Endothelial cell of umbilical vein (primary cell): Measurements from ENCODE around the gene SFMBT2. TPM values are rescaled to one million over a fixed set of nuclear protein-coding genes. Genes with fewer than 3 reads are reported as not detected.

Experiments
- BruUV-seq: library from RNA; stranded (reverse); fragments of 400-500 nt; replicated peaks from 2 replicates; lab custom pipeline; 2021; lab: Mats Ljungman, UMichigan
- CTCF ChIA-PET: fragments of 300-600, 350-600 bp; sonication (Branson Sonifier 250); formaldehyde crosslinking; loops from one replicate; lab custom pipeline; 2021; ENCODE audit warnings: antibody characterized with exemption, inconsistent platforms; lab: Charles Lee
- POLR2A ChIA-PET: fragments of 300-600, 350-600 bp; sonication (Branson Sonifier 250); formaldehyde crosslinking; loops from one replicate; lab custom pipeline; 2021; ENCODE audit warnings: antibody characterized with exemption, inconsistent platforms; lab: Charles Lee
- DNase-seq: peaks from one replicate; pipeline ENCODE4 v3.0.0-alpha.2; 2011; ENCODE audit warnings: low read depth, low spot score
- FAIRE-seq: peaks from 2 replicates; lab custom pipeline; 2011; peaks lifted over from hg19 to GRCh38; lab: Jason Lieb, UNC
- H2AFZ ChIP-seq: 2 replicates; pipeline ENCODE4 v1.6.0; 2012; ENCODE audit warnings: low read depth, low read length, control low read depth, inconsistent platforms
- H3K27ac ChIP-seq: 2 replicates; pipeline ENCODE4 v1.5.1; 2011; ENCODE audit warnings: low read depth, mild to moderate bottlenecking, control low read depth, low read length, moderate library complexity; ENCODE audit not compliant: insufficient read depth
- H3K27me3 ChIP-seq, 2 experiments: 2 replicates each; pipeline versions ENCODE4 v1.6.0 to v1.6.1; 2011; ENCODE audit warnings: low read length in 2 of 2, mixed read lengths in 1 of 2; ENCODE audit not compliant: control insufficient read depth in 2 of 2, insufficient read depth in 2 of 2
- H3K36me3 ChIP-seq, 2 experiments: 2 replicates in 1 of 2; 3 replicates in 1 of 2; pipeline ENCODE4 v1.5.1; 2011; ENCODE audit warnings: low read length in 2 of 2, mild to moderate bottlenecking in 1 of 2, moderate library complexity in 1 of 2; ENCODE audit not compliant: control insufficient read depth in 2 of 2, insufficient read depth in 2 of 2; ENCODE audit errors: extremely low read depth in 1 of 2
- H3K4me1 ChIP-seq: 3 replicates; pipeline ENCODE4 v1.5.1; 2011; ENCODE audit warnings: mild to moderate bottlenecking, low read length; ENCODE audit not compliant: control insufficient read depth, insufficient read depth; ENCODE audit errors: extremely low read depth
- H3K4me2 ChIP-seq: 2 replicates; pipeline ENCODE4 v1.6.1; 2011; ENCODE audit warnings: low read length, control low read depth, mixed read lengths; ENCODE audit not compliant: insufficient read depth
- H3K4me3 ChIP-seq, 3 experiments: fragments of 200-600 bp in 1 of 3; sonication (generic), shearing (Covaris generic) in 1 of 3; replicated peaks in 1 of 3; 2 replicates each; pipeline ENCODE4 v1.5.1; 2011 to 2016; ENCODE audit warnings: control low read depth in 3 of 3, low read length in 3 of 3, mild to moderate bottlenecking in 2 of 3, inconsistent platforms in 1 of 3, low read depth in 1 of 3, moderate library complexity in 1 of 3; ENCODE audit not compliant: insufficient read depth in 1 of 3
- H3K79me2 ChIP-seq: 2 replicates; pipeline ENCODE4 v1.6.0; 2012; ENCODE audit warnings: low read length, inconsistent platforms; ENCODE audit not compliant: control insufficient read depth, insufficient read depth
- H3K9ac ChIP-seq: replicated peaks from 2 replicates; pipeline ENCODE3; 2011; ENCODE audit warnings: low read length, control low read depth; ENCODE audit not compliant: insufficient read depth; ENCODE audit errors: extremely low read depth
- H3K9me1 ChIP-seq: replicated peaks from 3 replicates; pipeline ENCODE4 v1.6.0; 2011; ENCODE audit warnings: mild to moderate bottlenecking, low read length; ENCODE audit not compliant: control insufficient read depth, insufficient read depth; ENCODE audit errors: extremely low read depth
- H3K9me3 ChIP-seq: replicated peaks from 2 replicates; pipeline ENCODE4 v1.5.1; 2012; ENCODE audit warnings: low read length, inconsistent platforms; ENCODE audit not compliant: control insufficient read depth, insufficient read depth
- H4K20me1 ChIP-seq: replicated peaks from 2 replicates; pipeline ENCODE3; 2011; ENCODE audit warnings: mild to moderate bottlenecking, low read length; ENCODE audit not compliant: control insufficient read depth, insufficient read depth; ENCODE audit errors: extremely low read depth
- EZH2 ChIP-seq: IDR thresholded peaks from 2 replicates; pipeline ENCODE4 v1.6.1; 2012; ENCODE audit warnings: borderline replicate concordance, low read depth, mild to moderate bottlenecking, moderate library complexity, low read length, inconsistent platforms; ENCODE audit not compliant: severe bottlenecking
- GATA2 ChIP-seq: IDR thresholded peaks from 2 replicates; pipeline ENCODE4 v1.7.0; 2011; ENCODE audit warnings: low read depth, mild to moderate bottlenecking, moderate library complexity, mixed read lengths, low read length; ENCODE audit not compliant: insufficient read length, insufficient read depth
- JUN ChIP-seq: IDR thresholded peaks from 2 replicates; pipeline ENCODE4 v1.6.1; 2011; ENCODE audit warnings: borderline replicate concordance, low read depth; ENCODE audit not compliant: insufficient read length, insufficient read depth
- MYC ChIP-seq: IDR thresholded peaks from one replicate; pipeline ENCODE4 v1.6.1; 2011; ENCODE audit warnings: mild to moderate bottlenecking, low read depth, low read length
- POLR2A ChIP-seq: IDR thresholded peaks from 2 replicates; pipeline ENCODE4 v1.6.1; 2012; ENCODE audit warnings: low read depth, mild to moderate bottlenecking, control low read depth, low read length
- POLR2AphosphoS5 ChIP-seq: IDR thresholded peaks from 2 replicates; pipeline ENCODE4 v1.6.1; 2012; ENCODE audit warnings: low read depth, mild to moderate bottlenecking, control low read depth, low read length, moderate library complexity; ENCODE audit not compliant: insufficient read depth
- dilution Hi-C: fragments of 300-500 bp; cut with MboI; formaldehyde crosslinking; loops from one replicate; pipeline ENCODE4 v1.15.0; 2019; ENCODE audit warnings: low sequenced_read_pairs; ENCODE audit not compliant: extremely low pct_ligation_motif_present
- intact Hi-C: fragments of 100-400 bp; cut with micrococcal nuclease; formaldehyde crosslinking; loops from one replicate; pipeline ENCODE4 v1.10.0; 2022
- polyA plus RNA-seq, 4 experiments: library from polyadenylated mRNA; depleted of rRNA in 3 of 4; stranded (reverse) in 3 of 4; unstranded in 1 of 4; fragments of >200 nt; gene quantifications; 2 replicates each; pipeline versions ENCODE4 v1.2.1 to v1.2.3, GENCODE V29; 2011 to 2012; ENCODE audit warnings: missing spikeins in 1 of 4
- total RNA-seq: library from RNA; stranded (reverse); gene quantifications from 2 replicates; pipeline ENCODE4 v1.2.3, GENCODE V29; 2021
- TF ChIP-seq, protein P1 (sequence below), 2 donors: IDR thresholded peaks; 1 replicate in 1 of 2; 2 replicates in 1 of 2; pipeline ENCODE4 v1.5.1; 2011; ENCODE audit warnings: low read length in 2 of 2, mild to moderate bottlenecking in 2 of 2, moderate library complexity in 2 of 2, control low read depth in 1 of 2, inconsistent platforms in 1 of 2, low read depth in 1 of 2; ENCODE audit not compliant: insufficient read depth in 1 of 2; ENCODE audit errors: extremely low read depth in 1 of 2
- TF ChIP-seq, protein P2 (sequence below): IDR thresholded peaks from 2 replicates; pipeline ENCODE4 v1.6.1; 2011; ENCODE audit not compliant: insufficient read depth, insufficient read length

SFMBT2 gene
- total and polyA plus RNA-seq, 2 donors (not counting 3 experiments of a cell fraction or from before 2014, with no cell fraction given): 0.14 to 0.64 TPM

- Histone ChIP-seq H3K27me3 (no peaks in the 10 kb centered on the region), H3K4me3 (no peak overlapping the region), H3K9me3 (no peaks in the 10 kb centered on the region), H3K4me2 (no peak overlapping the region), H4K20me1 (no peaks in the 10 kb centered on the region), H3K9me1 (no peaks in the 10 kb centered on the region), H3K9ac (no peak overlapping the region), H3K4me1 (no peaks in the 10 kb centered on the region), H2AFZ (no peak overlapping the region), H3K27ac (no peak overlapping the region), H3K79me2 (no peaks in the 10 kb centered on the region), H3K36me3 (no peaks in the 10 kb centered on the region)
- TF ChIP-seq POLR2AphosphoS5: no peak
- no peak for TF ChIP-seq EZH2
- no peak for TF ChIP-seq GATA2
- TF ChIP-seq JUN: no peak
- TF ChIP-seq, protein P1, sequence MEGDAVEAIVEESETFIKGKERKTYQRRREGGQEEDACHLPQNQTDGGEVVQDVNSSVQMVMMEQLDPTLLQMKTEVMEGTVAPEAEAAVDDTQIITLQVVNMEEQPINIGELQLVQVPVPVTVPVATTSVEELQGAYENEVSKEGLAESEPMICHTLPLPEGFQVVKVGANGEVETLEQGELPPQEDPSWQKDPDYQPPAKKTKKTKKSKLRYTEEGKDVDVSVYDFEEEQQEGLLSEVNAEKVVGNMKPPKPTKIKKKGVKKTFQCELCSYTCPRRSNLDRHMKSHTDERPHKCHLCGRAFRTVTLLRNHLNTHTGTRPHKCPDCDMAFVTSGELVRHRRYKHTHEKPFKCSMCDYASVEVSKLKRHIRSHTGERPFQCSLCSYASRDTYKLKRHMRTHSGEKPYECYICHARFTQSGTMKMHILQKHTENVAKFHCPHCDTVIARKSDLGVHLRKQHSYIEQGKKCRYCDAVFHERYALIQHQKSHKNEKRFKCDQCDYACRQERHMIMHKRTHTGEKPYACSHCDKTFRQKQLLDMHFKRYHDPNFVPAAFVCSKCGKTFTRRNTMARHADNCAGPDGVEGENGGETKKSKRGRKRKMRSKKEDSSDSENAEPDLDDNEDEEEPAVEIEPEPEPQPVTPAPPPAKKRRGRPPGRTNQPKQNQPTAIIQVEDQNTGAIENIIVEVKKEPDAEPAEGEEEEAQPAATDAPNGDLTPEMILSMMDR (IDR thresholded peaks at IDR 0.05; ENCODE audit: extremely low read depth in 1 of 2, insufficient read depth in 1 of 2, low read depth in 1 of 2, low read length in 2 of 2): no peak
- TF ChIP-seq MYC: no peak
- TF ChIP-seq, protein P2, sequence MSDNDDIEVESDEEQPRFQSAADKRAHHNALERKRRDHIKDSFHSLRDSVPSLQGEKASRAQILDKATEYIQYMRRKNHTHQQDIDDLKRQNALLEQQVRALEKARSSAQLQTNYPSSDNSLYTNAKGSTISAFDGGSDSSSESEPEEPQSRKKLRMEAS: no peak
- no peak for TF ChIP-seq POLR2A
- FAIRE-seq: no peak
- POLR2A ChIA-PET: no interaction called here
- CTCF ChIA-PET: no interaction called here
- dilution Hi-C loops: no loop called here
- no TSS peak for BruUV-seq
- DNase-seq: no peak
- intact Hi-C loops: loop anchor here (2.0 kb wide), 1 partner anchor 77 kb away; no protein-coding TSS in a partner anchor
Measured at GRCh38 chr10:7189909-7190308, 220.9 kb downstream of the SFMBT2 start.
